ENCODE measurements around the gene PTPRM.

DNA sequence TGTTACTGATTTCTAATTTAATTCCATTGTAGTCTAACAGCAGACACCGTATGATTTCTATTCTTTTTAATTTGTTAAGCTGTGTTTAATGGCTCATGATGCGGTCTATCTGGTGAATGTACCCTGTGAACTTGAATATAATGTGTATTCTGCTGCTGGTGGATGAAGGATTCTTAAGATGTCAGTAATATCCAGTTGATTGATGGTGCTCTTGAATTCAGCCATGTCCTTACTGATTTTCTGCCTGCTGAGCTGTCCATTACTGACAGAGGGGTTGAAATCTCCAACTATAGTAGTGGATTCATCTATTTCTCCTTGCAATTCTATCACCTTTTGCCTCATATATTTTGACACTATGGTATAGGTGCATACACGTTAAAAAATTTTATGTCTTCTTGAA, 668.8 kb downstream of the PTPRM start:
- no peak for TF ChIP-seq ZNF565 (CRISPR knock-in tag; conservative IDR thresholded peaks at IDR 0.05; ENCODE audit: low read depth)
- no peak for TF ChIP-seq CSDC2 (CRISPR knock-in tag; IDR thresholded peaks at IDR 0.05)
- TF ChIP-seq ESRRG (CRISPR knock-in tag; IDR thresholded peaks at IDR 0.05): no peak
- no peak for TF ChIP-seq PPARA (CRISPR knock-in tag; IDR thresholded peaks at IDR 0.05; ENCODE audit: borderline replicate concordance)
- no peak for TF ChIP-seq ISL1 (CRISPR knock-in tag; IDR thresholded peaks at IDR 0.05)
- TF ChIP-seq ZFP3 (CRISPR knock-in tag; IDR thresholded peaks at IDR 0.05): no peak
- TF ChIP-seq ZFP30 (CRISPR knock-in tag; IDR thresholded peaks at IDR 0.05): no peak

Measured in SK-N-SH treated with all-trans-retinoic acid at 6 μM for 48 hours (cell line).